Heart right ventricle (tissue), 16 donors: ENCODE data around the gene C1D. TPM values are rescaled to one million over a fixed set of nuclear protein-coding genes. Genes with fewer than 3 reads are reported as not detected.

ENCODE experiments used
- ATAC-seq, 8 donors: fragments of 200-7000 bp; cut with Tn5 transposase; one replicate each; pipeline ENCODE4 v1.9.1; 2020; ENCODE audit warnings: mild to moderate bottlenecking in 8 of 8, moderate library complexity in 8 of 8, moderate number of reproducible peaks in 1 of 8
- DNase-seq, 2 donors: peaks; one replicate each; pipeline ENCODE4 v3.0.0-alpha.2; 2020
- H3K27ac ChIP-seq, 10 donors: fragments of 200-600 bp; sonication (generic) in 2 of 10; one replicate each; pipeline versions ENCODE4 v1.5.0 to v1.8.0; 2020 to 2022; ENCODE audit warnings: mild to moderate bottlenecking in 3 of 10
- H3K27me3 ChIP-seq, 7 donors: fragments of 200-600 bp; one replicate each; pipeline ENCODE4 v1.8.0; 2021 to 2022; ENCODE audit warnings: mild to moderate bottlenecking in 2 of 7
- H3K36me3 ChIP-seq, 9 donors: fragments of 200-600 bp; sonication (generic) in 1 of 9; one replicate each; pipeline versions ENCODE4 v1.5.0 to v1.8.0; 2020 to 2022; ENCODE audit warnings: mild to moderate bottlenecking in 2 of 9
- H3K4me1 ChIP-seq, 9 donors: fragments of 200-600 bp; sonication (generic) in 1 of 9; one replicate each; pipeline versions ENCODE4 v1.5.0 to v1.8.0; 2020 to 2022; ENCODE audit warnings: mild to moderate bottlenecking in 4 of 9
- H3K4me3 ChIP-seq, 10 donors: fragments of 200-600 bp; sonication (generic) in 2 of 10; one replicate each; pipeline versions ENCODE4 v1.5.0 to v1.8.0; 2020 to 2022; ENCODE audit warnings: mild to moderate bottlenecking in 7 of 10, moderate library complexity in 2 of 10
- H3K9me3 ChIP-seq, 11 donors: fragments of 200-600 bp in 10 of 11; sonication (generic) in 2 of 11; one replicate each; pipeline versions ENCODE4 v1.5.0 to v1.8.0; 2013 to 2022; ENCODE audit warnings: mild to moderate bottlenecking in 2 of 11, control low read depth in 1 of 11, moderate library complexity in 1 of 11
- CTCF ChIP-seq, 9 donors: fragments of 200-600 bp; sonication (generic) in 2 of 9; IDR thresholded peaks; one replicate each; pipeline versions ENCODE4 v1.5.0 to v1.8.0; 2021 to 2022; ENCODE audit warnings: antibody characterized with exemption in 9 of 9, mild to moderate bottlenecking in 5 of 9, moderate library complexity in 1 of 9
- WGBS, 2 donors: extraction: QIAGEN DNeasy Blood & Tissue Kit; methylation state at CpG; one replicate each; pipeline ENCODE4 v1.1.7; 2013; ENCODE audit warnings: inconsistent platforms in 1 of 2; 5-methylcytosine and 5-hydroxymethylcytosine counted together
- intact Hi-C, 10 donors: fragments of 100-400 bp; cut with DNase I; formaldehyde crosslinking; loops; one replicate each; pipeline versions ENCODE4 v1.11.1 to v1.14.2; 2022
- polyA plus RNA-seq, 2 donors: library from polyadenylated mRNA; stranded (reverse); fragments of 200-250 nt; gene quantifications; one replicate each; pipeline ENCODE4 v1.2.3, GENCODE V29; 2013
- total RNA-seq, 10 donors: library from RNA; stranded (reverse); fragmentation: NEBNext Ultra II Directional in 3 of 10; extraction: Animal tissue kit (Norgen Biotek cat#: 25700) in 3 of 10; gene quantifications; one replicate each; pipeline versions ENCODE4 v1.2.1 to v1.2.4, GENCODE V29; 2021 to 2023
- donor health status: Arrhythmogenic right ventricular cardiomyopathy.
- donor health status: ischemic (EF 13 %, LVEDD 7.1; RV severe dilation, severe dysfunction).
- donor health status: healthy with polysubstance abuse.
- donor health status: DM: no; HTN: yes; CAD: no.
- donor health status: DM: no; HTN: no; CAD: no.
- donor health status: ischemic (EF 25% LVEDD 6.9; RV normal size, moderate dysfunction).
- donor health status: ischemic (EF 25% LVEDD 5.7; RV mildly dilated, moderate dysfunction).
- donor health status: healthy.
- donor health status: DM: yes; HTN: yes; CAD: no.
- donor health status: Ischemic cardiomyopathy.
- donor health status: ischemic (EF 35%, LVEDD 5.7; RV mildly dilated, moderate dysfunction).
- donor health status: nonischemic (EF 11% LVEDD 7.7; RV severe dilation, severe dysfunction).
- donor health status: DM: yes; HTN: yes; CAD: no.
- donor health status: PGD.
- donor health status: ischemic (EF 29% LVEDD 5.4; RV normal size, mild dysfunction).
- donor health status: nonischemic (EF 23%, LVEDD 6.1; RV moderate dilation, normal function).

Gene C1D
- total and polyA plus RNA-seq, 12 donors, result 7.4 to 25.2 (median 14.5) TPM

GRCh38 chr2:68099260-68099659 is 36.5 kb upstream of the C1D start:
- H3K9me3 ChIP-seq, result no peaks in the 10 kb centered on the region
- DNase-seq (no peak), ATAC-seq (no peak)
- no peaks in the 10 kb centered on the region for H3K36me3 ChIP-seq
- intact Hi-C loops, result no loop called here
- WGBS, 2 donors, result 86% methylated on average over 8 of the region's 8 CpGs
- no peak overlapping the region for H3K4me3 ChIP-seq
- TF ChIP-seq CTCF (IDR thresholded peaks at IDR 0.05), result no peak
- H3K27ac ChIP-seq, result no peak overlapping the region
- peaks cover 0 to 10% (median 0%) of the 10 kb centered on the region in 9 donors for H3K4me1 ChIP-seq
- H3K27me3 ChIP-seq, result no peaks in the 10 kb centered on the region

GRCh38 chr2:68098291-68098797 is 35.5 kb upstream of the C1D start:
- 58% methylated on average over 3 of the region's 3 CpGs for WGBS, 2 donors
- intact Hi-C loops, result no loop called here

GRCh38 chr2:68094111-68094510 is 31.3 kb upstream of the C1D start:
- peaks cover 0 to 6% (median 0%) of the 10 kb centered on the region in 9 donors for H3K4me1 ChIP-seq
- H3K4me3 ChIP-seq, result no peak overlapping the region
- no peaks in the 10 kb centered on the region for H3K36me3 ChIP-seq
- H3K27me3 ChIP-seq, result no peaks in the 10 kb centered on the region
- no peak for ATAC-seq
- no peak overlapping the region for H3K27ac ChIP-seq
- DNase-seq, result no peak
- intact Hi-C loops, result no loop called here
- H3K9me3 ChIP-seq, result no peaks in the 10 kb centered on the region
- 60 to 81% methylated on average over 1 of the region's 1 CpG for WGBS, 2 donors
- no peak for TF ChIP-seq CTCF (IDR thresholded peaks at IDR 0.05)

More at GRCh38 chr2:68098291-68098797, 35.5 kb upstream of the C1D start:
- Histone ChIP-seq H3K27ac (no peak overlapping the region), H3K36me3 (no peaks in the 10 kb centered on the region), H3K4me1 (peaks cover 0 to 8% (median 0%) of the 10 kb centered on the region in 9 donors), H3K4me3 (no peak overlapping the region), H3K9me3 (no peaks in the 10 kb centered on the region), H3K27me3 (no peaks in the 10 kb centered on the region)
- ATAC-seq (no peak), DNase-seq (no peak)
- TF ChIP-seq CTCF (IDR thresholded peaks at IDR 0.05), result no peak

GRCh38 chr2:68093634-68094033 is 30.8 kb upstream of the C1D start:
- 93 to 97% methylated on average over 2 of the region's 2 CpGs for WGBS, 2 donors
- Histone ChIP-seq H3K4me3 (no peak overlapping the region), H3K27ac (no peak overlapping the region), H3K36me3 (no peaks in the 10 kb centered on the region), H3K4me1 (peaks cover 0 to 6% (median 0%) of the 10 kb centered on the region in 9 donors), H3K9me3 (no peaks in the 10 kb centered on the region), H3K27me3 (no peaks in the 10 kb centered on the region)
- no peak for TF ChIP-seq CTCF (IDR thresholded peaks at IDR 0.05)
- ATAC-seq, result no peak
- intact Hi-C loops, result no loop called here
- no peak for DNase-seq
